GM12801 (cell line): Measurements from ENCODE around the gene ARHGAP26.

Experiments
- CTCF ChIP-seq: IDR thresholded peaks from one replicate; pipeline ENCODE4 v1.5.1; 2011; ENCODE audit warnings: control low read depth; ENCODE audit not compliant: insufficient read length; ENCODE audit errors: extremely low read depth

ARHGAP26 gene

GRCh38 chr5:143277536-143277935, 507.4 kb downstream of the ARHGAP26 start:
- no peak for TF ChIP-seq CTCF
